ENCODE measurements around the gene TIAM2. TPM values are rescaled to one million over a fixed set of nuclear protein-coding genes. Genes with fewer than 3 reads are reported as not detected.

Gene TIAM2
- total and polyA plus RNA-seq, 9 of the 15 experiments (the other 6 are each of a cell fraction or from before 2014, with no cell fraction given), result 0.73 to 6.5 (median 4.3) TPM

DNA sequence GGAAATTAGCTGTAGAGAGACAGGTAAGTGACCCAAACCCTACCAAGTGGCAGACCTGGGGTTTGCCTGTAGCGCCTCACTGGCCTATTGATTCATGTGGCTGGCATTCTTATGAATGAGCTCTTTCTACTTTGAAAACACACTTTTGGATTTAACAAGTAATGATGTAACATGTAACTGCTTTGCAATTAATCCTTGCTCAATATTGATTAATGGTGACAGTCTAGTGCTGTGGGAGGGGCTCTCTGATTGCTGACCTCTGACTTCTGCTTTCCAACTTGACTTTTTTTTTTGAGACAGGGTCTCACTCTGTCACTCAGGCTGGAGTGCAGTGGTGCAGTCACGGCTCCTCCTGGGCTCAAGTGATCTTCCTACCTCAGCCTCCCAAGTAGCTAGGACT lies 82.7 kb downstream of the TIAM2 start (continued):
- TF ChIP-seq PKNOX1 (IDR thresholded peaks at IDR 0.05), result peak; percentile 78
- TF ChIP-seq PTBP1 (IDR thresholded peaks at IDR 0.05; ENCODE audit: low read depth, low read length), result no peak

GRCh38 chr6:155078331-155078745 lies 83.2 kb downstream of the TIAM2 start:
- Histone ChIP-seq H4K20me1 (replicated peaks; ENCODE audit: control insufficient read depth, insufficient read depth, low read length) (peaks cover 2% of the 10 kb centered on the region; the same call in 1 of the 2 replicates), H3K79me2 (ENCODE audit: control insufficient read depth, insufficient read depth, low read length) (no peaks in the 10 kb centered on the region), H3K27me3 (ENCODE audit: control insufficient read depth in 2 of 2, insufficient read depth in 2 of 2, low read length in 2 of 2) (peaks cover 10 to 20% of the 10 kb centered on the region in 2 experiments), H3K36me3 (ENCODE audit: control insufficient read depth, insufficient read depth, low read length) (no peaks in the 10 kb centered on the region), H3K9me1 (ENCODE audit: control insufficient read depth, insufficient read depth, low read length) (no peaks in the 10 kb centered on the region), H3K9me3 (replicated peaks; ENCODE audit: control insufficient read depth, insufficient read depth, low read depth, low read length) (no peaks in the 10 kb centered on the region), H3K9ac (ENCODE audit: insufficient read depth in 1 of 2, low read depth in 2 of 2, low read length in 2 of 2) (peak overlapping the region in 1 of 2 experiments; percentile 53; a peak in 1 of 4 replicates), H3K4me2 (ENCODE audit: insufficient read depth, low read length) (no peak overlapping the region), H3K4me3 (no peak overlapping the region), H3K4me1 (replicated peaks in 1 of 2; ENCODE audit: control insufficient read depth in 2 of 2, insufficient read depth in 2 of 2, low read length in 2 of 2) (peaks cover 13 to 23% of the 10 kb centered on the region in 2 experiments; a peak in 3 of 5 replicates), H2AFZ (ENCODE audit: low read depth, low read length) (peak overlapping the region; percentile 12; the same call in 1 of the 2 replicates), H3K27ac (ENCODE audit: extremely low read depth, low read depth, low read length) (no peak overlapping the region)
- ATAC-seq (peak; percentile 36; the same call in 2 of the 3 replicates), FAIRE-seq (no peak), DNase-seq (ENCODE audit: extremely low read depth in 1 of 4, low spot score in 3 of 4) (peak in 2 of 4 experiments; percentile 24 to 40)
- TF ChIP-seq BDP1 (IDR thresholded peaks at IDR 0.05; ENCODE audit: insufficient read depth, insufficient read length) (no peak), SRSF3 (IDR thresholded peaks at IDR 0.05; ENCODE audit: insufficient read depth, low read length) (no peak), CTBP1 (IDR thresholded peaks at IDR 0.05; ENCODE audit: borderline replicate concordance) (0 out of 2 replicates have a peak, but pooled peaks have one; percentile 21), ILK (tag; IDR thresholded peaks at IDR 0.05; ENCODE audit: borderline replicate concordance, low read depth) (no peak), ID3 (CRISPR knock-in tag; IDR thresholded peaks at IDR 0.05) (no peak), ID3 (tag; IDR thresholded peaks at IDR 0.05) (peak; percentile 19; the same call in 1 of the 2 replicates), ZBTB17 (CRISPR knock-in tag; IDR thresholded peaks at IDR 0.05) (0 out of 2 replicates have a peak, but pooled peaks have one; percentile 18), TCF3 (CRISPR knock-in tag; IDR thresholded peaks at IDR 0.05) (0 out of 2 replicates have a peak, but pooled peaks have one; percentile 22)
- TF ChIP-seq, protein P1, sequence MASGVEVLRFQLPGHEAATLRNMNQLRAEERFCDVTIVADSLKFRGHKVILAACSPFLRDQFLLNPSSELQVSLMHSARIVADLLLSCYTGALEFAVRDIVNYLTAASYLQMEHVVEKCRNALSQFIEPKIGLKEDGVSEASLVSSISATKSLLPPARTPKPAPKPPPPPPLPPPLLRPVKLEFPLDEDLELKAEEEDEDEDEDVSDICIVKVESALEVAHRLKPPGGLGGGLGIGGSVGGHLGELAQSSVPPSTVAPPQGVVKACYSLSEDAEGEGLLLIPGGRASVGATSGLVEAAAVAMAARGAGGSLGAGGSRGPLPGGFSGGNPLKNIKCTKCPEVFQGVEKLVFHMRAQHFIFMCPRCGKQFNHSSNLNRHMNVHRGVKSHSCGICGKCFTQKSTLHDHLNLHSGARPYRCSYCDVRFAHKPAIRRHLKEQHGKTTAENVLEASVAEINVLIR (CRISPR knock-in tag; IDR thresholded peaks at IDR 0.05), result 0 out of 2 replicates have a peak, but pooled peaks have one; percentile 34
- no TSS peak for BruUV-seq (replicated peaks)
- in situ Hi-C loops (cut with MboI), result no loop called here
- intact Hi-C loops (cut with micrococcal nuclease), result no loop called here
- ChIA-PET CTCF (ENCODE audit: low intra/inter-chr PET ratio) (no interaction called here), POLR2A (interaction anchor here (0.8 kb wide), 1 partner anchor 39 kb away, joined by 3 read pairs; no protein-coding TSS in a partner anchor)
- WGBS (ENCODE audit: insufficient coverage, low coverage, missing lambda C conversion rate), result 17% methylated on average over 8 of the region's 8 CpGs

All from K562 (cell line).